Mesendoderm (in vitro differentiated cells): ENCODE data around the gene C1QTNF7.
A peak's percentile ranks its signal among the peaks of the same experiment; 100 is the strongest.

Source experiments
- DNase-seq: peaks from one replicate; pipeline ENCODE4 v3.0.0; 2013
- H2AK5ac ChIP-seq: 2 replicates; pipeline ENCODE4 v1.6.1; 2013; ENCODE audit warnings: low read length, inconsistent platforms
- H2BK120ac ChIP-seq: 2 replicates; pipeline ENCODE4 v1.6.1; 2013; ENCODE audit warnings: low read depth, mild to moderate bottlenecking, low read length, moderate library complexity, mixed read lengths
- H2BK15ac ChIP-seq: replicated peaks from 2 replicates; pipeline ENCODE4 v1.6.1; 2013; ENCODE audit warnings: low read depth, mild to moderate bottlenecking, moderate library complexity
- H2BK5ac ChIP-seq: 2 replicates; pipeline ENCODE4 v1.6.1; 2013; ENCODE audit warnings: low read length, inconsistent platforms
- H3K18ac ChIP-seq: 2 replicates; pipeline ENCODE4 v1.6.1; 2013; ENCODE audit warnings: mild to moderate bottlenecking, low read length, mixed read lengths
- H3K23ac ChIP-seq: one replicate; pipeline ENCODE4 v1.6.1; 2013; ENCODE audit warnings: low read length
- H3K27ac ChIP-seq: 2 replicates; pipeline ENCODE4 v1.5.1; 2013; ENCODE audit warnings: low read depth, mild to moderate bottlenecking, inconsistent platforms, low read length, moderate library complexity
- H3K27me3 ChIP-seq: 2 replicates; pipeline ENCODE4 v1.6.1; 2013; ENCODE audit warnings: low read length, control low read depth, mild to moderate bottlenecking, inconsistent platforms; ENCODE audit not compliant: insufficient read depth, poor library complexity
- H3K36me3 ChIP-seq: 2 replicates; pipeline ENCODE4 v1.6.1; 2013; ENCODE audit warnings: low read length, inconsistent platforms; ENCODE audit not compliant: control insufficient read depth, insufficient read depth
- H3K4ac ChIP-seq: one replicate; pipeline ENCODE4 v1.6.1; 2013; ENCODE audit warnings: low read depth, mild to moderate bottlenecking, low read length, moderate library complexity
- H3K4me1 ChIP-seq: 2 replicates; pipeline ENCODE4 v1.6.1; 2013; ENCODE audit warnings: low read depth, low read length, inconsistent platforms; ENCODE audit not compliant: control insufficient read depth
- H3K4me2 ChIP-seq: 2 replicates; pipeline ENCODE4 v1.6.1; 2013; ENCODE audit warnings: low read length
- H3K4me3 ChIP-seq: 2 replicates; pipeline ENCODE4 v1.5.1; 2013; ENCODE audit warnings: mild to moderate bottlenecking, low read length
- H3K56ac ChIP-seq: one replicate; pipeline ENCODE4 v1.6.1; 2013; ENCODE audit warnings: low read length
- H3K79me1 ChIP-seq: 2 replicates; pipeline ENCODE4 v1.6.1; 2013; ENCODE audit warnings: low read length, inconsistent platforms
- H3K79me2 ChIP-seq: 2 replicates; pipeline ENCODE4 v1.6.1; 2013; ENCODE audit warnings: mild to moderate bottlenecking, low read length; ENCODE audit not compliant: control insufficient read depth, insufficient read depth
- H3K9ac ChIP-seq: 2 replicates; pipeline ENCODE4 v1.6.1; 2013; ENCODE audit warnings: low read length, inconsistent platforms
- H4K5ac ChIP-seq: one replicate; pipeline ENCODE4 v1.6.1; 2013; ENCODE audit warnings: low read length
- H4K8ac ChIP-seq: one replicate; pipeline ENCODE4 v1.6.1; 2013; ENCODE audit warnings: low read depth, mild to moderate bottlenecking, control low read depth, low read length, moderate library complexity
- WGBS: extraction: QIAGEN DNeasy Blood & Tissue Kit; methylation state at CpG from one replicate; pipeline ENCODE4 v1.1.7; 2013; ENCODE audit warnings: low lambda C conversion rate, missing lambda C conversion rate; ENCODE audit not compliant: insufficient coverage; ENCODE audit errors: extremely low coverage; 5-methylcytosine and 5-hydroxymethylcytosine counted together

Gene C1QTNF7

GRCh38 chr4:15451181-15451865, 23.5 kb downstream of the C1QTNF7 start:
- H3K4ac ChIP-seq, result no peak overlapping the region
- no peak overlapping the region for H4K5ac ChIP-seq
- no peak overlapping the region for H3K4me3 ChIP-seq
- WGBS, result no CpG with 5 or more reads among the region's 1 CpG
- no peak overlapping the region for H2BK120ac ChIP-seq
- no peak overlapping the region for H3K4me2 ChIP-seq
- H3K23ac ChIP-seq, result no peak overlapping the region
- H3K79me2 ChIP-seq, result no peaks in the 10 kb centered on the region
- no peaks in the 10 kb centered on the region for H3K79me1 ChIP-seq
- no peak for DNase-seq
- no peaks in the 10 kb centered on the region for H3K27me3 ChIP-seq
- no peak overlapping the region for H3K18ac ChIP-seq
- H4K8ac ChIP-seq, result no peak overlapping the region
- no peak overlapping the region for H3K9ac ChIP-seq
- no peak overlapping the region for H2BK15ac ChIP-seq
- H3K27ac ChIP-seq, result no peak overlapping the region
- H2BK5ac ChIP-seq, result no peak overlapping the region
- H3K56ac ChIP-seq, result no peak overlapping the region
- no peak overlapping the region for H2AK5ac ChIP-seq
- H3K36me3 ChIP-seq, result no peaks in the 10 kb centered on the region
- no peaks in the 10 kb centered on the region for H3K4me1 ChIP-seq

DNA sequence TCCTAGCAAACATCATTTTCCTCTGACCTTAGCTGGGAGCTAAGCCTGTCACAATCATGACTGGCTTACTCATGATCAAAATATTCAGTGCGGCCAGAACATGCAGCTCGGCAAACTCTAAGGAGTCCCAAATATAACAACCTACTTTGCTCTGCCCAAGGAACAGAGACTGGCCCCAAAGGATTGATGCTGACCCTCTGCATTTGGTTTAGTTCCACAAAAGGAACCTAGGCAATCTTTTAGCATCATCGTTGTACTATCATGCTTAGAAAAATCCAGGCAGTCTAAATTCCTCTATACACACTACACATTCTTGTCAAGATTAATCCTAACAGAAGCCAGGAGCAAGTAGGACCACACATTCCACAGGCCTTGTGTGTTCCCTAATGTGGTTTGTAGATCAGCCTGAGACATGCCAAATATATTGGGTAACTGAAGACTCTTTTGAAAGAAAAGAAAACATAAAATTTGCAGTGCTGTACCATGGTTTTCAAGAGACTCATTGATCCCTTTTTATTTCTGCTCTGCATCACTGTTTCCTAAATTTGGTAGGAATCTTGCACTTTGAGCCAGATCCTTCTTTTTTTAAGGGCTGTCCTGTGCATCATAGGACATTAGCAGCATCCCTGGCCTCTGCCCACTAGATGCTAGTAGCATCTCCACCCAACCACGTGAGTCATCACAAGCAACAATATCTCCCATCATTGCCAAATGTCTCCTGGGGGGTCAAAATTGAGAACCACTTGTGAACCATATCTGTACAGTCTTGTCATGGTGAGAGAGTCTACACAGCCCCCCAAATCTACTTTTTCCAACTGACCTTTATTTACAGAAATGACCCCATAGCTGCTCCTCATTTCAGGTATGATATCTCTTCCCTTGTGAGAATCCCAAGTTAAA, 24.3 kb downstream of the C1QTNF7 start:
- Histone ChIP-seq H3K36me3 (no peaks in the 10 kb centered on the region), H3K4me3 (no peak overlapping the region), H2BK5ac (no peak overlapping the region), H4K5ac (no peak overlapping the region), H4K8ac (no peak overlapping the region), H3K9ac (no peak overlapping the region), H3K79me2 (no peaks in the 10 kb centered on the region), H3K18ac (no peak overlapping the region), H3K23ac (no peak overlapping the region), H2BK15ac (no peak overlapping the region), H3K79me1 (no peaks in the 10 kb centered on the region), H2AK5ac (no peak overlapping the region), H3K4me1 (no peaks in the 10 kb centered on the region), H3K4ac (no peak overlapping the region), H3K4me2 (no peak overlapping the region), H3K56ac (no peak overlapping the region), H3K27ac (no peak overlapping the region), H2BK120ac (no peak overlapping the region), H3K27me3 (no peaks in the 10 kb centered on the region)
- no peak for DNase-seq
- WGBS, result no CpG with 5 or more reads among the region's 4 CpGs

DNA sequence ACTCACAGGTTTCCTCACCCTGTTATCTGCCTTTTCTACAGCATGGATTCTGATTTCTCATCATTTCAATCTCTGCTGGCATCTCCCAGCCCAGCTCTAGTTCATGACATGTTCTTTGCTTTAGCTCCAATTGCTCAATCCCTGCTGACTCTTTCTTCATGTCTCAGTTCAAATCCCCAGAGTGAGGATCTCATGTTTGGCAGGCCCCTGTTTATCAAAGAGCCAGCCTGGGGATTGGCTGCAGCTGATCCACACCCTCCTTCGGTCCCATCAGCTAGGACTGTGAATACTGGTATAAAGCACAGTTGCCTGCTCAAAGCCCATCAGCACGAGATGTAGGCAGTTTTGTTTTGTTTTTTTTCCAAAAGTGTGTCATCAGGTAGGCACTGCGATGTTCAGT, 27.5 kb downstream of the C1QTNF7 start:
- Histone ChIP-seq H2BK15ac (no peak overlapping the region), H3K4me3 (no peak overlapping the region), H3K4ac (no peak overlapping the region), H2AK5ac (no peak overlapping the region), H4K5ac (no peak overlapping the region), H3K27me3 (no peaks in the 10 kb centered on the region), H3K4me2 (no peak overlapping the region), H4K8ac (no peak overlapping the region), H3K18ac (no peak overlapping the region), H3K9ac (no peak overlapping the region), H3K27ac (no peak overlapping the region), H3K4me1 (no peaks in the 10 kb centered on the region), H3K36me3 (no peaks in the 10 kb centered on the region), H3K79me1 (no peaks in the 10 kb centered on the region), H3K79me2 (no peaks in the 10 kb centered on the region), H3K23ac (no peak overlapping the region), H3K56ac (no peak overlapping the region), H2BK120ac (no peak overlapping the region), H2BK5ac (no peak overlapping the region)
- DNase-seq, result no peak
- WGBS, result no CpG with 5 or more reads among the region's 3 CpGs

DNA sequence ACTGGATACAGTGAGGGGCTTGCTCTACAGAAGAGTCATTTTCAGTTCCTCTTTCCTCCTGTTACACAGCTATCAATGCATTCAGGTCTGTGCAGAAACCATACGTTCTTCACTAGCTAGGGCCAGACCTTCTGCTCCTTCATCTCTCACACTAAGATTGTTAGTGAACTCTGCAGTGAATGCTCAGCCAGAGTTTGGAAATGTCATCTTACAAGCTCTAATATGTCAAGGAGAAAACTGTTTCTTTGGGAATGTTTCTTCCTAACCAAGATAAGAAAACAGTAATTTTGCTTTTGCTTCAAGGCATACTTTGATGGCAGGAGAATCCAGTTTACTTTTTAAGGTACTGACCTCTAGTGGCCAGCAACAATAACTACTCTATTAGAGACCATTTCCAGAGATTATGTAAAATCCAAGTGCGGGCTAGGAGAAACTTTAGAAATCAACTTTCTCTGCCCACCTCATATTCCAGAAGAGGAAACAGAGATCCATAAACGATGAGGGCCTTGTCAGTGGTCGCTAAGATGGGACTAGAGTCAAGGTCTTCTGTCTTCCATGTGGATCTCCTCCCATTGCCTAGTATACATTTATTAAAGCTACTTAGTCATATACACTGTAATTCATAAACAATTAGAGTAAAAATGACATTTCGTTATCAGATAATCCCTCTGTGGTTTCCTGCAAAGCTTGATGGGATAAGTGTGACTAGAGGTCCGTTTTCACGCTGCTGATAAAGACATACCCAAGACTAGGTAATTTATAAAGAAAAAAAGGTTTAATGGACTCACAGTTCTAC, 29.8 kb downstream of the C1QTNF7 start:
- no peaks in the 10 kb centered on the region for H3K27me3 ChIP-seq
- no peaks in the 10 kb centered on the region for H3K79me2 ChIP-seq
- no CpG with 5 or more reads among the region's 7 CpGs for WGBS
- no peak overlapping the region for H3K56ac ChIP-seq
- H3K4me2 ChIP-seq, result no peak overlapping the region
- no peak overlapping the region for H4K5ac ChIP-seq
- no peaks in the 10 kb centered on the region for H3K4me1 ChIP-seq
- H3K23ac ChIP-seq, result no peak overlapping the region
- H2AK5ac ChIP-seq, result no peak overlapping the region
- H2BK5ac ChIP-seq, result no peak overlapping the region
- peak; percentile 59 for DNase-seq
- no peak overlapping the region for H2BK120ac ChIP-seq
- peak overlapping the region; percentile 12 for H3K18ac ChIP-seq
- no peak overlapping the region for H3K4me3 ChIP-seq
- H4K8ac ChIP-seq, result no peak overlapping the region
- no peak overlapping the region for H3K4ac ChIP-seq
- no peak overlapping the region for H3K27ac ChIP-seq
- H3K79me1 ChIP-seq, result no peaks in the 10 kb centered on the region
- no peak overlapping the region for H3K9ac ChIP-seq
- H2BK15ac ChIP-seq, result no peak overlapping the region
- no peaks in the 10 kb centered on the region for H3K36me3 ChIP-seq

GRCh38 chr4:15458616-15459015, 30.8 kb downstream of the C1QTNF7 start:
- no peaks in the 10 kb centered on the region for H3K79me2 ChIP-seq
- H2AK5ac ChIP-seq, result no peak overlapping the region
- H3K4me2 ChIP-seq, result no peak overlapping the region
- H4K8ac ChIP-seq, result no peak overlapping the region
- no CpG with 5 or more reads among the region's 2 CpGs for WGBS
- no peak overlapping the region for H3K9ac ChIP-seq
- no peak overlapping the region for H4K5ac ChIP-seq
- H3K27me3 ChIP-seq, result no peaks in the 10 kb centered on the region
- no peak overlapping the region for H3K4ac ChIP-seq
- H3K18ac ChIP-seq, result no peak overlapping the region
- DNase-seq, result no peak
- H3K56ac ChIP-seq, result no peak overlapping the region
- H3K4me1 ChIP-seq, result no peaks in the 10 kb centered on the region
- no peak overlapping the region for H2BK15ac ChIP-seq
- H3K79me1 ChIP-seq, result no peaks in the 10 kb centered on the region
- no peak overlapping the region for H2BK120ac ChIP-seq
- no peak overlapping the region for H2BK5ac ChIP-seq
- H3K27ac ChIP-seq, result no peak overlapping the region
- H3K4me3 ChIP-seq, result no peak overlapping the region
- H3K23ac ChIP-seq, result no peak overlapping the region
- H3K36me3 ChIP-seq, result no peaks in the 10 kb centered on the region
